ENCODE measurements around the gene LY6G6F.

- TF ChIP-seq, protein P1, sequence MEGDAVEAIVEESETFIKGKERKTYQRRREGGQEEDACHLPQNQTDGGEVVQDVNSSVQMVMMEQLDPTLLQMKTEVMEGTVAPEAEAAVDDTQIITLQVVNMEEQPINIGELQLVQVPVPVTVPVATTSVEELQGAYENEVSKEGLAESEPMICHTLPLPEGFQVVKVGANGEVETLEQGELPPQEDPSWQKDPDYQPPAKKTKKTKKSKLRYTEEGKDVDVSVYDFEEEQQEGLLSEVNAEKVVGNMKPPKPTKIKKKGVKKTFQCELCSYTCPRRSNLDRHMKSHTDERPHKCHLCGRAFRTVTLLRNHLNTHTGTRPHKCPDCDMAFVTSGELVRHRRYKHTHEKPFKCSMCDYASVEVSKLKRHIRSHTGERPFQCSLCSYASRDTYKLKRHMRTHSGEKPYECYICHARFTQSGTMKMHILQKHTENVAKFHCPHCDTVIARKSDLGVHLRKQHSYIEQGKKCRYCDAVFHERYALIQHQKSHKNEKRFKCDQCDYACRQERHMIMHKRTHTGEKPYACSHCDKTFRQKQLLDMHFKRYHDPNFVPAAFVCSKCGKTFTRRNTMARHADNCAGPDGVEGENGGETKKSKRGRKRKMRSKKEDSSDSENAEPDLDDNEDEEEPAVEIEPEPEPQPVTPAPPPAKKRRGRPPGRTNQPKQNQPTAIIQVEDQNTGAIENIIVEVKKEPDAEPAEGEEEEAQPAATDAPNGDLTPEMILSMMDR (IDR thresholded peaks at IDR 0.05) = no peak
- TF ChIP-seq EZH2 (IDR thresholded peaks at IDR 0.05; ENCODE audit: borderline replicate concordance, insufficient read depth, low read depth, low read length, poor library complexity, severe bottlenecking) = no peak
Measured at GRCh38 chr6:31734247-31734820, 27.7 kb downstream of the LY6G6F start.
